ENCODE results near the gene ROPN1.

- no peak for TF ChIP-seq EZH2 (IDR thresholded peaks at IDR 0.05; ENCODE audit: borderline replicate concordance, low read depth, low read length, severe bottlenecking)
- no peak for TF ChIP-seq CTCF (IDR thresholded peaks at IDR 0.05; ENCODE audit: borderline replicate concordance, extremely low read depth, low read length, poor library complexity, severe bottlenecking)
Measured at GRCh38 chr3:123986427-123986826, 5.5 kb downstream of the ROPN1 start.
